ENCODE measurements around the gene ZC3HAV1.

DNA sequence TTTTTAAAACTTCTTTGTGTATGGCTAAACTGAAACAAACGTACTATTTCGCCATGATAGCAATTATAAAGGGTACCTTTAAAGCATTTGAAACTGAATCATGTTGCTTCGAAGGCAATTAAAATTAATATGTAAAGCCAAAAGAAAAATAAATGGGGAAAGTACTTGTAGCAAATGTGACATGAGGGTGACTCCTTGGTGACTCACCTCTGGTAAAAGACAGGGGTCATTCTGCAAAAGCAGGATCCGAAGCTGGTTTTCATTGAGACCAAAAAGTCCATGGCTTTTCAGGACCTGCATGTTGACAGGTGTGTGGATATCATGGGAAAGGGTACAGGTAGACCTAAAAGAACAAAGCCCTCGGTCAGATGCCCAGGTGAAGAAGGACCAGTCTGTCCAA is 75.2 kb downstream of the ZC3HAV1 start:
- no peak for TF ChIP-seq EZH2 (IDR thresholded peaks at IDR 0.05; ENCODE audit: low read length)
- TF ChIP-seq, protein P1, sequence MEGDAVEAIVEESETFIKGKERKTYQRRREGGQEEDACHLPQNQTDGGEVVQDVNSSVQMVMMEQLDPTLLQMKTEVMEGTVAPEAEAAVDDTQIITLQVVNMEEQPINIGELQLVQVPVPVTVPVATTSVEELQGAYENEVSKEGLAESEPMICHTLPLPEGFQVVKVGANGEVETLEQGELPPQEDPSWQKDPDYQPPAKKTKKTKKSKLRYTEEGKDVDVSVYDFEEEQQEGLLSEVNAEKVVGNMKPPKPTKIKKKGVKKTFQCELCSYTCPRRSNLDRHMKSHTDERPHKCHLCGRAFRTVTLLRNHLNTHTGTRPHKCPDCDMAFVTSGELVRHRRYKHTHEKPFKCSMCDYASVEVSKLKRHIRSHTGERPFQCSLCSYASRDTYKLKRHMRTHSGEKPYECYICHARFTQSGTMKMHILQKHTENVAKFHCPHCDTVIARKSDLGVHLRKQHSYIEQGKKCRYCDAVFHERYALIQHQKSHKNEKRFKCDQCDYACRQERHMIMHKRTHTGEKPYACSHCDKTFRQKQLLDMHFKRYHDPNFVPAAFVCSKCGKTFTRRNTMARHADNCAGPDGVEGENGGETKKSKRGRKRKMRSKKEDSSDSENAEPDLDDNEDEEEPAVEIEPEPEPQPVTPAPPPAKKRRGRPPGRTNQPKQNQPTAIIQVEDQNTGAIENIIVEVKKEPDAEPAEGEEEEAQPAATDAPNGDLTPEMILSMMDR (optimal IDR thresholded peaks at IDR 0.05 in 1 of 3, IDR thresholded peaks at IDR 0.05 in 1 of 3, conservative IDR thresholded peaks at IDR 0.05 in 1 of 3; ENCODE audit: extremely low read depth in 1 of 3, insufficient read depth in 2 of 3, low read length in 3 of 3), result no peak
